PC-9 (cell line): ENCODE data around the gene EML6.

ENCODE experiments used
- CTCF ChIP-seq: fragments of 200-600 bp; sonication (generic); conservative IDR thresholded peaks from 2 replicates; pipeline ENCODE4 v1.6.1; 2017; ENCODE audit warnings: mixed run types, antibody characterized with exemption, mild to moderate bottlenecking, moderate library complexity
- EZH2 ChIP-seq: fragments of 200-600 bp; sonication (generic); IDR thresholded peaks from 2 replicates; pipeline ENCODE4 v1.8.0; 2017; ENCODE audit warnings: antibody characterized with exemption, low read depth

- TF ChIP-seq CTCF (no peak), EZH2 (no peak)
These were observed 44.5 kb downstream of the EML6 start for GRCh38 chr2:54767921-54768320.
